ENCODE measurements around the gene OSCP1. TPM values are rescaled to one million over a fixed set of nuclear protein-coding genes. Genes with fewer than 3 reads are reported as not detected.

OSCP1 gene
- total RNA-seq, 2 experiments from 2014 or later = 0.66 to 1.9 TPM

DNA sequence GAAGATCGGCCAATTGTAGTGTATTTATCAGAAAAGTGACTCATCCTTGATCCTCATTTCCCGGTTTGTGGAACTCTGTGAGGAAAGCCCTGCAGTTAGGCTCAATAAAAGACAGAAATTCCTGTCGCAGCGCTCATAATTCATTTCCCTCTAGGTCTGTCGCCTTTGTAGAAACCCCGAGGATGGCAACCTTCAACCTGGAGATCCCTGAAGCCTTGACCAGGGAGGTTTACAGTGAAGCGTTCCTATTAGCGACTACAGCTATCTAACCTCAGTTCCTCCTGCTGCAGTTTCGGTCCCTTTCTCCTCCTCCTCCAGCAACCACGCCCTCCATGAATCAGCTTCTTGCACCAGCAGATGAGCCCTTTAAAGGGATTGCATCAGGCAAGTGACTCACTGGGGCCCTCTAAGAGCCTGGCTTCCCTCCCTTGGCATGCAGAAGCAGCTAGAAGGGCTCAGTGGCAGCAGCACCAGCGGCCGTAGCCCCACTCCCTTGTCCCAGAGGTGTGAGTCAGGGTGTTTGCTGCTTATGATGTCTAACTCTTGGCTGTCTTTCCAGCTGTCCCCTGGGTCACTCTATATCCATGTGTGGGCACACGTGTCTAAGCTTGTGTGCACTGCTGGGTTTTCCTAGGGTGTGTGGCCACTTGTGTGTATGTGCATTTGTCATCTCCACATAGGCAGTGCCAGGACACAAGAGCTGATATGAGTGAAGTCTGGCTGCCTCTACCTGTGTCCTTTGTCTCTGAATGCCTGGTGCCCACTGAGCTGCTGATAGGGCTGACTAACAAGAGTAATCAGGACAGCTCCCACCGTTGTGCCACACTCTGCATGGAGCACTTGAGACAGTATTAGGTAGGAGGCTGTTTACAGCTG lies 63.7 kb downstream of the OSCP1 start:
- POLR2A ChIA-PET = interaction anchor here (0.6 to 5.9 kb wide), 15 partner anchors 9 to 226 kb away, joined by 3 to 59 read pairs (median 5); partner anchors contain the start of genes LSM10, MRPS15, OSCP1 and THRAP3
- no peaks in the 10 kb centered on the region for H3K9me3 Mint-ChIP-seq (ENCODE audit: insufficient read depth)
- peak overlapping the region; percentile 86 for H3K4me3 Mint-ChIP-seq

DNA sequence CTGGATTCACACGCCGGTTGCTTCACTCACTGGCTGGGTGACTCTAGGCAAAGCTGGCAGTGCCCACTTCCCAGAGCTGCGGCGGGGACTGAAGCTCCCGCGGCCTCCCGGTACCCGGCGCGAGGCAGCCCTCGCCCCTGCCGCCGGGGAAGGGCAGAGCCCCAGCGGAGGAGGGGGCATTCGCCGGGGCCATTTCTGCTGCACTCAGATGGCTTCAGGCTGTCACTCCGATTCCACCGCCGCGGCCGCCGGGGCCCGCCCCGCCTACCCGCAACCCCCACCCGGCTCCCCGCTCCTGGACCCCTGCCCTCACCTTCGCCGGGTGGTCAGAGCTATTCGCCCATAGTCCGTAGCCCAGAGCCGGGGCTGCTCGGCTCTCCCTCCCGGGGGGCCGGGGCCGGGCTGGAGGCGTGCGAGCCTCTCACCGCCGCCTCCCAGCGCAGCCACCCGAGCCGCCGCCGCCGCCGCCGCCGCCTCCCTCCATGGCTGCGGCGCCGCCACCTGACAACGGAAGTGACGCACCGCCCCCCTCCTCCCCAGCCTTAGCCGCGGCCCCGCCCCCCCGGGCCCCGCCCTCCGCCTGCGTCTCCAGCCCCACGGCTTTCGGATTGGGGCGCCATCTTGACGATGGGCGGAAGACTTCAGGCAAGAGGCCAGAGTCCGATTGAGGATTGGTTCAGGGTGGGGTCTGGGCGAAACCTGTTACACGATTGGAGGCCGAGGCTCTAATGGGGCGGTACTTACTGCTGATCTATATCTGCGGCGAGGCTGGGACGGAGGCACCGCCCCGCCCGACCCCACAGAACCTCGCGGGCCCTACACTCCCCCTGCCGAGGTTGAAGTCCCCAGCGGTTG lies 64.6 kb downstream of the OSCP1 start, which contains the start of gene STK40:
Gene STK40 (minus strand): TSS at position 515 of the 855 bp plus-strand sequence. CDS start 24,592 bp downstream, outside the sequence.
- Mint-ChIP-seq H3K4me1 (ENCODE audit: low read depth) (peaks cover 54% of the 10 kb centered on the region), H3K27me3 (ENCODE audit: low read depth) (no peaks in the 10 kb centered on the region), H3K36me3 (ENCODE audit: low read depth) (peaks cover 26% of the 10 kb centered on the region), H3K9me3 (ENCODE audit: insufficient read depth) (no peaks in the 10 kb centered on the region), H3K27ac (peak within 1 kb of the TSS; percentile 99), H3K4me3 (peak within 1 kb of the TSS; percentile 86)
- ATAC-seq (peak; percentile 92), DNase-seq (peak; percentile 99)
- ChIA-PET POLR2A (interaction anchor here (0.6 to 5.9 kb wide), 17 partner anchors 8 to 236 kb away, joined by 3 to 59 read pairs (median 6); partner anchors contain the start of genes LSM10, MRPS15, OSCP1 and TRAPPC3), CTCF (interaction anchor here (1.0 to 2.2 kb wide), 14 partner anchors 12 to 236 kb away, joined by 3 to 28 read pairs (median 7); partner anchors contain the start of genes LSM10, SH3D21 and TRAPPC3)

More for the DNA sequence above, 63.7 kb downstream of the OSCP1 start:
- ATAC-seq = peak; percentile 73
- Mint-ChIP-seq H3K4me1 (ENCODE audit: low read depth) (peaks cover 49% of the 10 kb centered on the region), H3K36me3 (ENCODE audit: low read depth) (peaks cover 27% of the 10 kb centered on the region), H3K27me3 (ENCODE audit: low read depth) (no peaks in the 10 kb centered on the region), H3K27ac (peak overlapping the region; percentile 99)
- peak; percentile 96 for DNase-seq
- CTCF ChIA-PET = interaction anchor here (0.7 to 2.1 kb wide), 10 partner anchors 9 to 237 kb away, joined by 3 to 28 read pairs (median 6); partner anchors contain the start of gene LSM10

- ATAC-seq = no peak
- ChIA-PET CTCF (interaction anchor here (0.6 to 2.2 kb wide), 11 partner anchors 12 to 235 kb away, joined by 3 to 18 read pairs (median 4); partner anchors contain the start of genes LSM10, SH3D21 and TRAPPC3), POLR2A (interaction anchor here (0.8 to 5.9 kb wide), 6 partner anchors 13 to 235 kb away, joined by 3 to 59 read pairs (median 6); partner anchors contain the start of genes LSM10 and TRAPPC3)
- H3K4me1 Mint-ChIP-seq (ENCODE audit: low read depth) = peaks cover 57% of the 10 kb centered on the region
- H3K27ac Mint-ChIP-seq = peak overlapping the region; percentile 93
- DNase-seq = peak; percentile 58
- H3K36me3 Mint-ChIP-seq (ENCODE audit: low read depth) = peaks cover 22% of the 10 kb centered on the region
- H3K4me3 Mint-ChIP-seq = peak overlapping the region; percentile 86
- H3K9me3 Mint-ChIP-seq (ENCODE audit: insufficient read depth) = no peaks in the 10 kb centered on the region
- H3K27me3 Mint-ChIP-seq (ENCODE audit: low read depth) = no peaks in the 10 kb centered on the region
Measured at GRCh38 chr1:36384542-36385409, 65.5 kb downstream of the OSCP1 start.

GRCh38 chr1:36383240-36383639 lies 67.0 kb downstream of the OSCP1 start:
- POLR2A ChIA-PET = no interaction called here
- Mint-ChIP-seq H3K4me3 (no peak overlapping the region), H3K36me3 (ENCODE audit: low read depth) (peaks cover 20% of the 10 kb centered on the region), H3K27ac (no peak overlapping the region), H3K4me1 (ENCODE audit: low read depth) (peaks cover 64% of the 10 kb centered on the region), H3K27me3 (ENCODE audit: low read depth) (no peaks in the 10 kb centered on the region), H3K9me3 (ENCODE audit: insufficient read depth) (no peaks in the 10 kb centered on the region)
- CTCF ChIA-PET = interaction anchor here (1.4 kb wide), 1 partner anchor 41 kb away, joined by 3 read pairs; no protein-coding TSS in a partner anchor
- ATAC-seq (no peak), DNase-seq (no peak)

DNA sequence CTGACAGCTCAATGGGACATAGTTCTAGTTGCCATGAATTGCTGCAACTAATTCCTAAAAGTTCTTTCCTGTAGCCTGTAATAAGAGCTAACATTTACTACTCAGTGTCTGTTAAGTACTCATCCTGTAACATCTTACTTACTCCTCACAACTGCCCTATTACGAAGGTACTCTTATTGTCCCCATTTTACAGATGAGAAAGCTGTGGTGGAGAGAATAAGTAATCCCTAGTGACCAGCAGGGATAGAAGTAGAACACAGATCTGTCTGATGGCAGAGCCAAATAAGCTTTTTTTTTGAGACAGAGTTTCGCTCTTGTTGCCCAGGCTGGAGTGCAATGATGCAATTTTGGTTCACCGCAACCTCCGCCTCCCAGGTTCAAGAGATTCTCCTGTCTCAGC lies 67.6 kb downstream of the OSCP1 start:
- peaks cover 21% of the 10 kb centered on the region for H3K36me3 Mint-ChIP-seq (ENCODE audit: low read depth)
- H3K4me3 Mint-ChIP-seq = no peak overlapping the region
- no peaks in the 10 kb centered on the region for H3K9me3 Mint-ChIP-seq (ENCODE audit: insufficient read depth)
- H3K27ac Mint-ChIP-seq = no peak overlapping the region
- no peak for DNase-seq
- H3K4me1 Mint-ChIP-seq (ENCODE audit: low read depth) = peaks cover 67% of the 10 kb centered on the region
- ChIA-PET CTCF (interaction anchor here (0.8 to 1.4 kb wide), 2 partner anchors 14 to 40 kb away, joined by 3 to 5 read pairs; no protein-coding TSS in a partner anchor), POLR2A (no interaction called here)
- H3K27me3 Mint-ChIP-seq (ENCODE audit: low read depth) = no peaks in the 10 kb centered on the region
- ATAC-seq = no peak

DNA sequence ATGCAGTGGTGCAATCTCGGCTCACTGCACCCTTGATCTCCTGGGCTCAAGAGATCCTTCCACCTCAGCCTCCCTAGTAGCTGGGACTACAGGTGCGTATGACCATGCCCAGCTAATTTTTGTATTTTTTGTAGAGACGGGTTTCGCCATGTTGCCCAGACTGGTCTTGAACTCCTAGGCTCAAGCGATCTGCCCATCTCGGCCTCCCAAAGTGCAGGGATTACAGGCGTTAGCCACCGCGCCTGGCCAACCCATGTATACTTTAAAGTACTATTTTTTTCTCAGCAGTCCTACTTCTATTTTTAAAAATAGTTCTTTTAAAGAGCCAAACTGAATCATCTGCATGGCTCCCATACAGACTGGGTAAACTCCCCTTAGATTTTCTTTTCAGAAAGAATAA lies 68.0 kb downstream of the OSCP1 start:
- H3K4me1 Mint-ChIP-seq (ENCODE audit: low read depth) = peaks cover 65% of the 10 kb centered on the region

GRCh38 chr1:36381405-36381804 lies 68.8 kb downstream of the OSCP1 start:
- no peak overlapping the region for H3K4me3 Mint-ChIP-seq
- ATAC-seq (no peak), DNase-seq (no peak)
- POLR2A ChIA-PET = interaction anchor here (1.1 kb wide), 1 partner anchor 15 kb away, joined by 3 read pairs; no protein-coding TSS in a partner anchor
- CTCF ChIA-PET = no interaction called here
- no peaks in the 10 kb centered on the region for H3K9me3 Mint-ChIP-seq (ENCODE audit: insufficient read depth)
- H3K27me3 Mint-ChIP-seq (ENCODE audit: low read depth) = no peaks in the 10 kb centered on the region
- peaks cover 60% of the 10 kb centered on the region for H3K4me1 Mint-ChIP-seq (ENCODE audit: low read depth)
- peak overlapping the region; percentile 63 for H3K27ac Mint-ChIP-seq
- peaks cover 20% of the 10 kb centered on the region for H3K36me3 Mint-ChIP-seq (ENCODE audit: low read depth)

More for the DNA sequence above, 68.0 kb downstream of the OSCP1 start:
- Mint-ChIP-seq H3K4me3 (no peak overlapping the region), H3K27ac (no peak overlapping the region), H3K9me3 (ENCODE audit: insufficient read depth) (no peaks in the 10 kb centered on the region), H3K27me3 (ENCODE audit: low read depth) (no peaks in the 10 kb centered on the region), H3K36me3 (ENCODE audit: low read depth) (peaks cover 19% of the 10 kb centered on the region)
- DNase-seq (no peak), ATAC-seq (no peak)
- ChIA-PET CTCF (interaction anchor here (0.8 kb wide), 1 partner anchor 13 kb away, joined by 5 read pairs; no protein-coding TSS in a partner anchor), POLR2A (interaction anchor here (1.1 kb wide), 1 partner anchor 15 kb away, joined by 3 read pairs; no protein-coding TSS in a partner anchor)

DNA sequence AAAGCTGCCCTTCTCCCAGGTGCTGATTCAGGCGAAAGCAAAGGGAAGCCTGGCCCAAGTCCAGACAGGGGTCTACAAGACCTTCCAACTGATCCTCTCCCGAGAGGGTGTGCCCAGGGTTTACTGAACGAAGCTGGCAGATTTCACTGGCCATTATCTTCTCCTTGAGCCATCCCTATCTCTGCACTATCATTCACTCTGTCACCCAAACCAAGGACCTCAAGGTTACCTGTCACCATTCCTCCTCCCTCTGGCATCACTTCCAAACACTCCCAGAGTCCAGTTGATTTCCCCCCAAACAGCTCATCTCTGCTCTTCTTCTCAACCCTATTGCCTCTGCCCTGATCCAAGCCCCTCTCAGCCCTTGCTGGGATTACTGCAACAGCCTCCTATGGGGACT lies 69.5 kb downstream of the OSCP1 start:
- CTCF ChIA-PET = interaction anchor here (1.9 kb wide), 1 partner anchor 12 kb away, joined by 12 read pairs; no protein-coding TSS in a partner anchor
- H3K9me3 Mint-ChIP-seq (ENCODE audit: insufficient read depth) = no peaks in the 10 kb centered on the region
- peak overlapping the region; percentile 63 for H3K27ac Mint-ChIP-seq
- H3K27me3 Mint-ChIP-seq (ENCODE audit: low read depth) = no peaks in the 10 kb centered on the region
- H3K36me3 Mint-ChIP-seq (ENCODE audit: low read depth) = peaks cover 26% of the 10 kb centered on the region
- no peak overlapping the region for H3K4me3 Mint-ChIP-seq
- DNase-seq (no peak), ATAC-seq (no peak)
- peaks cover 65% of the 10 kb centered on the region for H3K4me1 Mint-ChIP-seq (ENCODE audit: low read depth)
- POLR2A ChIA-PET = no interaction called here

GRCh38 chr1:36380143-36380619 lies 70.1 kb downstream of the OSCP1 start:
- DNase-seq (no peak), ATAC-seq (no peak)
- ChIA-PET POLR2A (no interaction called here), CTCF (interaction anchor here (1.9 kb wide), 1 partner anchor 12 kb away, joined by 12 read pairs; no protein-coding TSS in a partner anchor)
- no peaks in the 10 kb centered on the region for H3K27me3 Mint-ChIP-seq (ENCODE audit: low read depth)
- H3K36me3 Mint-ChIP-seq (ENCODE audit: low read depth) = peaks cover 26% of the 10 kb centered on the region
- H3K4me1 Mint-ChIP-seq (ENCODE audit: low read depth) = peaks cover 65% of the 10 kb centered on the region
- H3K4me3 Mint-ChIP-seq = no peak overlapping the region
- H3K27ac Mint-ChIP-seq = peak overlapping the region; percentile 63
- H3K9me3 Mint-ChIP-seq (ENCODE audit: insufficient read depth) = no peaks in the 10 kb centered on the region

DNA sequence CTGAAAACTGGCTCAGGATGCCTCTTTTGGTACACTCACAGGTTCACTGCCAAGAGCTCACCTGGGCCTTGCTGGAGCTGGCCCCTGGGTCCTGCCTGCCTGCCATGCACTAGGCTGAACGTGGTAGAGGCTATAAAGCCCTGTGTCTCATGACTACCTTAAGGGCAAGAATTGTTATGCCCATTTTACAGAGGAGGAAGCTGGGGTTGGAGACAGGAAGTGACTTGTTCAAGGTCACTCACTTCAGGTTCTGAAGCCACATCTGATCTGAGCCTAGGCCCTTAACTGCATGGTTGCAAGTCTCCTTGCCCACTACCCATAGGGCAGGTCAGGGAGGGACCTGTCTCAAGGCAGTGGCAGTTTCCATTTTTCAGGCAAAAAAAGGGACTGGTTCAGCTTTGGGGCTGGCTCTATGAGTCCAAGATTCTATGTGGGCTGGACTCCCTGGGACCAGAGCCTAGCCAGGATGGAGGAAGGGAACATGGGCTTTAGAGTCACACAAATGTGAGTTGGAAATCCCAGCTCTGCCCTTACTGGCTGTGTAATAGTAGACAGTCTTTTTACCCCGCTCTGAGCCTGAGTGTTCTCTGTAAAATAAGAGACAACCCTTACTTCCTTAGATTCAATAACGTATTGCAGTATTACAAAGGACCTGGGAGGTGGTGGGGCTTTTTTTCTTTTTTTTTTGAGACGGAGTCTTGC lies 72.3 kb downstream of the OSCP1 start:
- ATAC-seq = no peak
- CTCF ChIA-PET = interaction anchor here (1.1 to 2.0 kb wide), 5 partner anchors 9 to 243 kb away, joined by 3 to 23 read pairs (median 4); no protein-coding TSS in a partner anchor
- DNase-seq = no peak
- Mint-ChIP-seq H3K27ac (peak overlapping the region; percentile 84), H3K4me1 (ENCODE audit: low read depth) (peaks cover 68% of the 10 kb centered on the region), H3K9me3 (ENCODE audit: insufficient read depth) (no peaks in the 10 kb centered on the region), H3K4me3 (no peak overlapping the region), H3K36me3 (ENCODE audit: low read depth) (peaks cover 32% of the 10 kb centered on the region), H3K27me3 (ENCODE audit: low read depth) (no peaks in the 10 kb centered on the region)
- POLR2A ChIA-PET = interaction anchor here (1.0 to 2.3 kb wide), 3 partner anchors 9 to 19 kb away, joined by 3 to 10 read pairs (median 3); partner anchors contain the start of gene LSM10
